Left ventricle myocardium inferior (tissue), 1 donor: ENCODE results near the gene C1orf56. TPM values are rescaled to one million over a fixed set of nuclear protein-coding genes. Genes with fewer than 3 reads are reported as not detected.

Experiments used
- DNase-seq: peaks from one replicate; pipeline ENCODE4 v3.0.0-alpha.2; 2020
- H3K27ac ChIP-seq: fragments of 200-600 bp; replicated peaks from 2 replicates; pipeline ENCODE4 v1.8.0; 2021
- H3K27me3 ChIP-seq: fragments of 200-600 bp; 2 replicates; pipeline ENCODE4 v1.8.0; 2021; ENCODE audit warnings: low read depth
- H3K36me3 ChIP-seq: fragments of 200-600 bp; 2 replicates; pipeline ENCODE4 v1.8.0; 2021
- H3K4me1 ChIP-seq: fragments of 200-600 bp; 2 replicates; pipeline ENCODE4 v1.8.0; 2021
- H3K4me3 ChIP-seq: fragments of 200-600 bp; 2 replicates; pipeline ENCODE4 v1.8.0; 2021; ENCODE audit warnings: mild to moderate bottlenecking, moderate library complexity
- H3K9me3 ChIP-seq: fragments of 200-600 bp; replicated peaks from 2 replicates; pipeline ENCODE4 v1.8.0; 2021
- CTCF ChIP-seq: fragments of 200-600 bp; IDR thresholded peaks from 2 replicates; pipeline ENCODE4 v1.8.0; 2021; ENCODE audit warnings: antibody characterized with exemption, mild to moderate bottlenecking, borderline replicate concordance
- intact Hi-C: fragments of 100-400 bp; cut with micrococcal nuclease; formaldehyde crosslinking; loops from one replicate; pipeline ENCODE4 v1.11.0; 2022
- total RNA-seq: library from RNA; stranded (reverse); fragmentation: NEBNext Ultra II Directional; extraction: Animal tissue kit (Norgen Biotek cat#: 25700); gene quantifications from one replicate; pipeline ENCODE4 v1.2.1, GENCODE V29; 2021
- donor health status: DM: no; HTN: yes; CAD: no; lungs with severe emphysema.

C1orf56 gene
- total RNA-seq, 1 donor from 2014 or later, result 7.1 TPM

DNA sequence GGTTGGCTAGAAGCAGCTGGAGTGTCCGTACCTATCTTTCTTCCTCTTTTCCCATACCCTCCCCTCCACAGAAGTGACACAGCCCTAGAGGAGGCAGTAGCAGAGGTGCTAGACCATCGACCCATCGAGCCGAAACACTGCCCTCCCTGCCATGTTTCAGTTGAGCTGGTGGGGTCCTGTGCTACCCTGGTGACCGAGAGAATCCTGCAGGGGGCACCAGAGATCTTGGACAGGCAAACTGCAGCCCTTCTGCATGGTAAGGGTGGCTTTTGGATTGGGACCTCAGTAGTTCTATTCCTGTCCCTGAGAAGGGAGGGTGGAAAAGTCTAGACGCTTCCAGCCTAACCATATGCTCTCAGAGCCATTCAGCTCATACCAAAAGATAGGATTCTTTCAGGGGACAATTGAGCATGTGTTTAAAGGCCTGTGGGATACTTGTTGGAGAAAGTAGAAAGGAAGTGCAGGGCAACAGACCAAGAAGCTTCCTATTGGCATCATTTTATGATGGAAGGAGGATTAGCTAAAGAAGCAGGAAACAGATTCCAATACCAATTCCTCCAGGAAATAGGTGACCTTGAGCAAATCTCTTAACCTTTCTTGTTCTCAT lies 22.9 kb upstream of the C1orf56 start:
- Histone ChIP-seq H3K27me3 (no peaks in the 10 kb centered on the region), H3K4me3 (no peak overlapping the region), H3K4me1 (peaks cover 25% of the 10 kb centered on the region), H3K36me3 (peaks cover 47% of the 10 kb centered on the region), H3K27ac (peak overlapping the region; percentile 85), H3K9me3 (no peaks in the 10 kb centered on the region)
- intact Hi-C loops, result no loop called here
- DNase-seq, result peak; percentile 78
- peak; percentile 78 for TF ChIP-seq CTCF

DNA sequence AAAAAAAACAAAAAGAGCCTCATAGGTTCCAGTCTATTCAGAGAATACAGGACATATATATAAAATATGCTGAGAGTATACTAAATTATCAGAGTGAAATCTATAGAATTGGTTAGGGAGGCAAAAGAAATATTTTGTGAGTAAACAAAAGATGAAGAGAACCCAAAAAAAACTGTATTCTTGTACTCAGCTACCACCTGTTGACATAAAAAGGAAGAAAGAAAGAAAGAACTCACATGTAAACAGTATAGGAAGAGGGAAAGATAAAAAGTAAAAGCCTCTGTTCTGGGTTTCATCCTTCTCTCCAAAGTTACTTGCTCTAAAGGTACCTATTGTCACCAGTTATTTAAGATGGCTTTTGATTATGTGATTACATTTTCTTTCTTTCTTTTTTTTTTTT lies 21.1 kb upstream of the C1orf56 start:
- peaks cover 25% of the 10 kb centered on the region for H3K4me1 ChIP-seq
- H3K36me3 ChIP-seq, result peaks cover 63% of the 10 kb centered on the region
- H3K27me3 ChIP-seq, result no peaks in the 10 kb centered on the region
- intact Hi-C loops, result no loop called here
- no peak for DNase-seq
- no peak for TF ChIP-seq CTCF
- no peaks in the 10 kb centered on the region for H3K9me3 ChIP-seq
- no peak overlapping the region for H3K27ac ChIP-seq
- H3K4me3 ChIP-seq, result no peak overlapping the region

- no peak for TF ChIP-seq CTCF
- H3K36me3 ChIP-seq, result peaks cover 77% of the 10 kb centered on the region
These were observed 15.4 kb upstream of the C1orf56 start for GRCh38 chr1:151032164-151032563.

DNA sequence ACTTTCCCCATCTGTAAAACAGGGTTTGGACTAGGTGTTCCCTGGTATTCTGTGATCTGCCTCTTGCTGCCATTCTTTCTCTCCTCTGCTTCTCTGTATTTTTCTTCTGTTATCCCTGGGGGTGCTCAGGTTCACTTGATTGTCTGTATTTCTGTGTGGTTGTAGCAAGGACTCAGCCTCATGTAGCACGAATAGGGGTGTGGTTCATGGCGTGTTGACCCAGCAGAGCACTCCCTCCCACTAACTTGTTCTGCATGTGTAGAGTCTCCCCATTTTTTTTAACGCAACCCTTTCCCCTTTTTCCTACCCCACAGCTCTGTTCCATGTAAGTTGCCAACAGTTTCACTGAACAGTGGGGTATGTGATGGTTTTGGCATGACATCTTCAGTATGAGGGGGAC lies 12.4 kb upstream of the C1orf56 start:
- Histone ChIP-seq H3K27me3 (no peaks in the 10 kb centered on the region), H3K4me3 (no peak overlapping the region), H3K4me1 (peaks cover 29% of the 10 kb centered on the region), H3K9me3 (no peaks in the 10 kb centered on the region), H3K36me3 (peaks cover 50% of the 10 kb centered on the region), H3K27ac (peak overlapping the region; percentile 47)
- intact Hi-C loops, result no loop called here
- no peak for DNase-seq
- no peak for TF ChIP-seq CTCF

More at GRCh38 chr1:151032164-151032563, 15.4 kb upstream of the C1orf56 start:
- no peaks in the 10 kb centered on the region for H3K9me3 ChIP-seq
- peaks cover 23% of the 10 kb centered on the region for H3K4me1 ChIP-seq
- no peak for DNase-seq
- intact Hi-C loops, result no loop called here
- H3K4me3 ChIP-seq, result no peak overlapping the region
- H3K27me3 ChIP-seq, result no peaks in the 10 kb centered on the region
- H3K27ac ChIP-seq, result no peak overlapping the region

DNA sequence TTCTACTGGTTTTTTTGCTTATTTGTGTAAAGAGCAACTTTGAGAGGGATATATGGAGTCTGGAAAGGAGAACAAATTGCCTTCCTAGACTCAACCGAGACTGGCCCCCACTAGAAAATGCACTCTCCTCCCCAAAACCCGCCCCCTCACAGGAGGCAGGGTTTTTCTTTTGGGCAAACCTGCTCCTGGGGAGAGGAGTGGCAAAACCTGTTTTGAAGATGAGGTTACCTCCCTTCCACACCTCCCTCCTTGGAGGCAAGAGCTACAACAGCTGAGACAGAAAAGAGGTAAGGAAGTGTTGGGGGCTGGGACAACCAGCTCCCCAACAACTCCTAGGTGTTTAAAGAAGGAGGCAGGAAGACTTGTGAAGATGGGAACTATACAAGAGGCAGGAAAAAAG lies 11.2 kb upstream of the C1orf56 start, which contains the start of gene BNIPL:
TSS of gene BNIPL (plus strand) at position 231 of the 400 bp plus-strand sequence. CDS start at position 371, 140 bp downstream.
- Histone ChIP-seq H3K27ac (peak within 1 kb of the TSS; percentile 47), H3K9me3 (no peaks in the 10 kb centered on the region), H3K4me3 (no peak within 1 kb of the TSS), H3K4me1 (peaks cover 29% of the 10 kb centered on the region), H3K27me3 (no peaks in the 10 kb centered on the region), H3K36me3 (peaks cover 38% of the 10 kb centered on the region)
- intact Hi-C loops, result no loop called here
- no peak for DNase-seq
- TF ChIP-seq CTCF, result no peak
